Medulla oblongata (tissue), 1 donor: ENCODE results near the gene IL17RD.

ENCODE experiments used
- DNase-seq: peaks from one replicate; pipeline ENCODE4 v3.0.0-alpha.2; 2015; ENCODE audit errors: extremely low spot score

Gene IL17RD

DNA sequence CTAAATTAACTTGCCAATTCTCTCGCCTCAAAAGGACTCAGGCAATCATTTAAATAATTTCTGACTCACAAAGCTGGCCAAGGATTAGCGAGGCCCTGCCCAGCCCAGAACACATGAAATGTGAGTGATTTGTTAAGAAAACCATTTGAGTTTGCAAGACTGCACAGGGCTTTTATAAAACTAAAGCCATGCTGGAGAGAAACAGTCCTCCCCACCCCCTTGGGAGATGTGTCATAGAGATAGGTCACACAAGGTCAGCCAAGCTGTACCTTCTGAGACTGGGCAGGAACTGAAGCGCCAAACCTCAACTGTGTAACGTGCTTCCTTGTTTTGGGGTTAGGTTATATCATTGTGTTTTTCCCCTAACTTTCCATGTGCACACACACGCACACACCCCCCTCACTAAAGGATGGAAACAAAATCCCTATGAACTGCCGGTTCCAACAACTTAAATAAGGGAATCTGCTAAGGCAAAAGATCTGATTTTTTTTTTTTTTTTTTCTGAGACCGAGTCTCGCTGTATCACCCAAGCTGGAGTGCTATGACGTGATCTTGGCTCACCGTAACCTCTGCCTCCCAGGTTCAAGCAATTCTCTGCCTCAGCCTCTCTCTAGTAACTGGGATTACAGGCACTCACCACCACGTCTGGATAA is 96.6 kb downstream of the IL17RD start:
- peak; percentile 49 for DNase-seq

DNA sequence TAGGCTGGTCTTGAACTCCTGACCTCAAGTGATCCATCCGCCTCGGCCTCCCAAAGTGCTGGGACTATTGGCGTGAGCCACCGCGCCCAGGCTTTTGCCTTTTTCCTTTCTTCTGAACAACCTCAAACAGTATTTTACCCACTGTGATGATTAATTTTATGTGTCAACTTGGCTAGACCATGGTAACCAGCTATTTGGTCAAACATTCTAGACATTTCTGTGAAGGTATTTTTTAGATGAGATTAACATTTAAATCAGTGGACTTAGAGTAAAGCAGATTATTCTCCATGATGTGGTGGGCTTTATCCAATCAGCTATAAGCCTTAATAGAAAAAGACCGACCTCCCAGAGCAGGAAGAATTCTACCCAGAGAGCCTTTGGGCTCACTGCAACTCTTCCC is 98.7 kb downstream of the IL17RD start:
- no peak for DNase-seq

DNA sequence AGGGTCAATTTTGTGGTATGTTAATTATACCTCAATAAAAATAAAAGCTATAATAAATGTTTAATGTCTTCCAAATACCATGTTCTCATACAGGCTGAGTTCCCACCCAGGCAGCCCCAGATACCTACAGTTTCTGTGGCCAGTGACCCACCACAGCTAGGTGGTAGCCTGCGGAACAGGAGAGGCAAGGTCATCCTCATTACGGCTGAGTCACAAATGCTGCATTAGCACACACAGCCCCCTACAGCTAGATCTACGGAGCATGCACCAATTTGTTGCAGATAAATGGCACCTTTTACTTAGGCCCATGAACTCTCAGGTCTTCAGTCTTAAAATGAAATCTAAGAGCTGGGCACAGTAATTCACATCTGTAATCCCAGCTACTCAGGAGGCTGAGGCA is 99.6 kb downstream of the IL17RD start:
- DNase-seq: no peak

- no peak for DNase-seq
Observed at GRCh38 chr3:57064572-57064971, 100.6 kb downstream of the IL17RD start.

DNA sequence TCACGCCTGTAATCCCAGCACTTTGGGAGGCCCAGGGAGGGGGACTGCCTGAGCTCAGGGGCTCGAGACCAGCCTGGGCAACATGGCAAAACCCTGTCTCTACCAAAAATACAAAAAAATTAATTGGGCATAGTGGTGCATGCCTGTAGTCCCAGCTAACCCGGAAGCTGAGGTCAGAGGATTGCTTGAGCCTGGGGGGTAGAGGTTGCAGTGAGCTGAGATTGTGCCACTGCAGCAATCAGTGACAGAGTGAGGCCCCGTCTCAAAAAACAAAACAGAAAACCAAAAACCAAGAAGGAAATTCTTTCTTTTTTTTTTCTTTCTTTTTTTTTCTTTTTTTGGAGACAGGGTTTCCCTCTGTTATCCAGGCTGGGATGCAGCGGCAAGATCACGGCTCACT is 101.2 kb downstream of the IL17RD start:
- DNase-seq: no peak

DNA sequence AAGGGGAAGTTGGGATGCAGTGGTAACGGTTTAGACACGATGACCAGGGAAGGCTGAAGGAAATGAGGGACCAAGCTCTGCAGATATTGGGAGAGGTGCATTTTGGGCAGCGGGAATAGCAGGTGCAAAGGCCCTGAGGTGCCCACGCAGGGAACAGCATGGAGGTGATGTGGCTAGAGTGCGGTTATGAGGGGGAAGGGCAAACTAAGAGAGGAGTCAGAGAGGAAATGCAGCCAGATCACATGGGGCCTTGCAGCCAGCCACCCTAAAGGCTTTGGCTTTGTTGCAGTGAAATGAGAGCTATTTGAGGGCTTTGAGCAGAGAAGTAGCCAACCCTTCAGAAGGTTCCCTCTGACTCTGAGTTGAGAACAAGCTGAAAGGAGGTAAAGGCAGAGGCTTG is 102.1 kb downstream of the IL17RD start:
- DNase-seq: no peak

DNA sequence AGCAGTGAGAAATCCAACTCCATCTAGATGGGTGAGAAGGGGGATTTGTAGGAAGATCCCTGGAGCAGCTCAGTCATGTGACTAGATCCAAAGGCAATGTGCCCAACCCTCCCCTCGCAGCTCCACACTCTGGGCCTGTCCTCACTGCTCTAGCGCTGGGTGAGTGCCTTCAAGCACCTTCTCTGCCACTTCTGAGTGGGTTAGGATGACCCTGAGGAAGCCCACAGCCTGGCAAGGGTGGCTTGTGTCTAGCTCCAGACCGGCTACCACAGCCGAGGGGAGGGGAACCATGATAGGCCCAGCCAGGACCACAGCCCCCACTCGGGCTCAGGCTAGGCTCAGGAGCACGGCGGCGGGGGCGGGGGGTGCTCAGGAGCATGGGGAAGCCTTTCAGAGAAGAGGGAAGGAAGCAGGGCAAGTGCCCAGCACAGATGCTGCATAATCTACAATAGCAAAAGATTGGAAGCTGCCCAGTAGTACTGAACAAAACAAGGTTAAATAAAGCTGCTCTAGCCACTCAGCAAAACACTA is 103.0 kb downstream of the IL17RD start:
- DNase-seq: peak; percentile 52

DNA sequence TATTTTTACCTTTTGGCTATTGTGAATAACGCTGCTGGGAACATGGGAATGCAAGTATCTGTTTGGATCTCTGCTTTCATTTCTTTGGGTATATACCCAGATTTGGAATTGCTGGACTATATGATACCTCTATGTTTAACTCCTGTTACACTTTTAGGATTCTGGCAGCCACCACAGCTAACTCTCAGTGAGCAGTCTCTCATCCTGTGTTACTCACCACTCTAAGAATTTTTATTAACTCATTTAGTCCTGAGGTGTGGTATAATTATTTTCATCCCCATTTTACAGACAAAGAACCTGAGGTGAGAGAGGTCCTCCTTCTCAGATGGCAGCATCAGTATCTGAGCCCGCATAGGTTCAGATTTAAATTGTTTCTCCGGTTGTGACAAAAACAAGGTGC is 103.6 kb downstream of the IL17RD start:
- DNase-seq: no peak

DNA sequence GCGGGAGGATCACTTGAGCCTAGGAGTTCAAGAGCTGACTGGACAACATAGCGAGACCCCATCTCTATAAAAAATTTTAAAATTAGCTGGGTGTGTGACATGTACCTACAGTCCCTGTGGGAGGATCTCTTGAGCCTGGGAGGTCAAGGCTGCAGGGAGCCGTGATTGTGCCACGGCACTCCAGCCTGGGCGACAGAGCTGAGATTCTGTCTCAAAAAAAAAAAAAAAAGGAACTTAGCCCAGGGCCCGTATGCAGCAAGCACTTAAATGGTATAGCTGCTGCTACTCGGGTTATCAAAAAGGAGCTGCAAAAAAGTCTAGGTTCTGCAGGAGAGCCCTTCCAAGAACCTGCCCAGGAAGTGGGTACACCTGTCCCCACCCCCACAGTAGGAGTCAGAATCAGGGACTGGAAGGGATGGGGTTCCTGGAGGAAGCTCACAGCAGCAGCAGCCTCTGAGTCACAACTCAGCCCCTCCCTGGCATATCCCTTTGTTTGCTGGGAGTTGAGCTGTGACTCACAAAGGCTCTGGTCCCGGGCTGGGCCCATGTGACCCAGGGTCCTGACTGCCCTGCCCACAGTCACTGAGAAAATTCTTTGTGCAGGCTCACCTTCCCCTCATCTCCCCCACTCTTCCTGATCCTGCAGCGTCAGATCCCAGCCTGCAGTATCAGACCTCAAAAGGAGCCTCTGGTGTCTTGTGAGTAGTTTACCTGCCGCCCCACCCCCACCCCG is 104.9 kb downstream of the IL17RD start, which contains the start of gene SPATA12:
SPATA12 (plus strand) TSS at position 576 of the 733 bp plus-strand sequence. CDS start 13,031 bp downstream, outside the sequence.
- peak; percentile 89 for DNase-seq

GRCh38 chr3:57059411-57059810 is 105.7 kb downstream of the IL17RD start:
- no peak for DNase-seq

- DNase-seq: no peak
Observed at GRCh38 chr3:57057351-57057750, 107.8 kb downstream of the IL17RD start.

DNA sequence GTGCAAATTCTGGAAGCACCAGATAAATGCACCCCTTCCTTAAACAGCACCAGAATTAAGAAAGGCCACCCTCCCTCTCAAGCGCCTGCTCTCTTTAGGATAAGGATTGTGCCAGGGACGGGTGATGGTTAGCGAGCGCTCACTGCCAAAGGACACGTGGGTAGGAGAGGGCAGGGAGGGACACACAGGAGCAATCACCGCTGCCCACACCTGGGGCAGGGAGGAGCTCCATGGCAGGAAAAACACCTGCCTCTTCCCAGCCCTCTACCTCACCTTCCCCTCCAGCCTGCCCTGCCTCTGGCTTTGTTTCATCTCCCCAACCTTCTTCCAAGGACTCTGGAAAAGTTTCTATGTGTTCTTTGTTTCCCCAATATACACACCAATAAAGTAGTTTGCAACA is 112.0 kb downstream of the IL17RD start:
- no peak for DNase-seq

- no peak for DNase-seq
Observed at GRCh38 chr3:57052662-57053061, 112.5 kb downstream of the IL17RD start.

DNA sequence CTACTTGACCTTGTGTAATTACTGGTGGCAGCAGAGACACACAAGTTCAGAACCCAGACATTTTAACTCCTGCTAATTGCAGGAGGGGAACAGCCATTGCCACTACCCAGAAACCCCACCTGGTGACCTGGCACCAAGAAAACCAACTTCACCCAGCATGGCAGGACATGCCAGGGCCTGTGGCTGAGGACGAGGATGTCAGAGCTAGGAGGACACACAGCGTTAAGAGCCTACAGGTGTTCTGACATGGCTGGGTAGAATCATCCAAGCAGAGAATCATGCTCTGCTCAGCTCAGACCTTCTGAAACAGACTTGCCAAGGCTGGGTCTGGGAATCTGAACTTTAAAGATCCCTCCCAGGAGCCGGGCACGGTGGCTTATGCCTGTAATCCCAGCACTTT is 116.4 kb downstream of the IL17RD start:
- no peak for DNase-seq

DNA sequence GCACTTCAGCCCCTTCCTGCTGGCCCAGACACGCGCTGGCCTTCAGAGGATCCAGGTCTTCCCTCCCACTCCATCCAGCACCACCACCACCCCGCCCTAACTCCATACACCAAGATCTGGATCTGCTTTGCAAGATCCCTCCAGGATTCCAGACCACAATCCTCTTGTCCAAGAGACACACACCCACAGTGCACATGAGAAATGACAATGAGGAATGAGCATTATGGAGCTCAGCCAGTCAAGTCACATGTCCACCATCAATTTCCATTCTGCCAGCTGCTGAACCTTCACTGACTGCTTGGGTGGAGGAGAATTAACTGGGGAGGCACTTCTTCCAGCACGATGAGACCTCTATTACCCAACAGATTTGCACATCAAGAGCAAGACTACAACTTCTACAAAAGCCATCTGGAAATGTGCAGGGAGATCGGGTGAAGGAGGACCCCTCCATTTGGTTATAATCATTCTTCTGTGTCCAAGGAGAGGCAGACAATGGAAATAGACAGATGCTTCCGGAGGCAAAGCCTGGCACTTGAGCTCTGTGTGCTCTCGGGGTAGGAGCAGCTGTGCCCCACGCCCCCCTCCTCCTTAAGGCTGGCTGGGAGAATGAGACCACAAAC is 117.0 kb downstream of the IL17RD start:
- DNase-seq: peak; percentile 70

DNA sequence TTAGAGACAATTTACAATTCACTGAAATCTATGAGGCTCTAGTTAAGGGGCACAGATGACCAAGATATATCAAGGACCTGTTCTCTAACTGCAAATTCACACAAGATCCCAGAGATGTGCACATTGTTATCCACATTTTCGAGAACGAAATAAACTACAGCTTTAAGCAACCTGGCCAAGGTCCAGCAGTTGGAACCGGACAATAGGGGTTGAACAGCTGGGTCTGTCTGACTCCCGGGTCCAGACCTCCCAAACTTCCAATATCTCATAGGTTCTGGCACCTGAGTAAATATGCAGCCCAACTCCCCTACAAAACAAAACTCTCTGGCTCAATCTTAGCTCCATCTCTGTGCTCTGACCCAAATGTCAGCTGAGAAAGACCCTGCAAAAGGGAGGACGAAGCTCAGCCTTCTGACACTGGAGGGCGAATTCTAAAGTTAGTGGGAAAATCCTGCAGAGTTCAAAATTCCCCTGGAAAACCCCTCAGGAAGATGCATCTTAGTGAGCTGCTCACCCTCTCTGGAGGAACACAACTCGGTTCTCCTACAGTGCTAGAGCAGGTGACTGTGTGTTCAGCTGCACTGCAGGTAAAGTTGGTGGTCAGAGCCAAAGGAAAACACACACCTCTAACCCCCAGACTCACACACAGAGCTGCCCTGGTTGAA is 118.9 kb downstream of the IL17RD start:
- DNase-seq: no peak

GRCh38 chr3:57043518-57043917 is 121.6 kb downstream of the IL17RD start:
- no peak for DNase-seq

GRCh38 chr3:57041674-57042073 is 123.5 kb downstream of the IL17RD start:
- no peak for DNase-seq
